Neutrophil (primary cell): Measurements from ENCODE around the gene SLC15A3.

Experiments used
- H3K27ac ChIP-seq: fragments of 200-600 bp; sonication (generic); 2 replicates; pipeline ENCODE4 v1.5.1; 2016; ENCODE audit warnings: mild to moderate bottlenecking, moderate library complexity
- H3K27me3 ChIP-seq: fragments of 200-600 bp; sonication (generic); 2 replicates; pipeline ENCODE4 v1.6.0; 2016; ENCODE audit warnings: mild to moderate bottlenecking
- H3K36me3 ChIP-seq: fragments of 200-600 bp; sonication (generic); 2 replicates; pipeline ENCODE4 v1.5.1; 2017
- H3K4me1 ChIP-seq, 2 experiments: fragments of 200-600 bp in 1 of 2; sonication (generic) in 1 of 2; 1 replicate in 1 of 2; 2 replicates in 1 of 2; pipeline versions ENCODE4 v1.5.1 to v1.6.1; 2013 to 2016; ENCODE audit warnings: low read depth in 1 of 2, low read length in 1 of 2, mild to moderate bottlenecking in 1 of 2, moderate library complexity in 1 of 2; ENCODE audit not compliant: control insufficient read depth in 1 of 2, insufficient read depth in 1 of 2
- H3K4me3 ChIP-seq, 2 experiments: fragments of 200-600 bp in 1 of 2; sonication (generic) in 1 of 2; 1 replicate in 1 of 2; 2 replicates in 1 of 2; pipeline ENCODE4 v1.5.1; 2013 to 2016; ENCODE audit warnings: low read depth in 1 of 2, low read length in 1 of 2, mild to moderate bottlenecking in 1 of 2, moderate library complexity in 1 of 2
- H3K9me3 ChIP-seq: fragments of 200-600 bp; sonication (generic); 2 replicates; pipeline ENCODE4 v1.5.1; 2016
- CTCF ChIP-seq: fragments of 200-600 bp; sonication (generic); IDR thresholded peaks from 2 replicates; pipeline ENCODE4 v1.5.1; 2016; ENCODE audit warnings: antibody characterized with exemption

The SLC15A3 gene

DNA sequence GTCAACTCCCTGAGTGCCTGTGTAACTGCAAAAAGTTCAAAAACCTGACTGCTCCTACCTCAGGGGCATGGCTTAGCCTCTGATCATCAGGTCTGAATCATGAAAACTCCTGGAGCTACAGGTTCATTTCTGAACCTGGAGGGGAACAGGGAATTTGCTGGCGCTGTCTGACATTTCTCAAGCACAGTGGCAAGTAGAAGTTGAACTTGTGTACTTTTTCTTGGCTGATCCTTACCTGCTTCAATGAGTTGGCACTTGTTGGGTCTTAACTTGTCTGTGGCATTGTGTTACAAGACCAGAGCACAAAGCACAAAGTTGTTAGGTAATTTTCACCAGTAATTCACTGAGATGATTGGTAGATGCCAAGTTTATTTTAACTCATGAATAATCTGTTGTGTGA is 34.7 kb downstream of the SLC15A3 start:
- no peak overlapping the region for H3K4me3 ChIP-seq
- peaks cover 25 to 28% of the 10 kb centered on the region in 2 experiments for H3K4me1 ChIP-seq
- no peaks in the 10 kb centered on the region for H3K9me3 ChIP-seq
- no peak for TF ChIP-seq CTCF
- H3K27ac ChIP-seq, result no peak overlapping the region
- peaks cover 30% of the 10 kb centered on the region for H3K27me3 ChIP-seq
- H3K36me3 ChIP-seq, result peaks cover 24% of the 10 kb centered on the region

- H3K27ac ChIP-seq, result no peak overlapping the region
- H3K27me3 ChIP-seq, result peaks cover 30% of the 10 kb centered on the region
- no peak for TF ChIP-seq CTCF
- H3K9me3 ChIP-seq, result no peaks in the 10 kb centered on the region
- H3K4me3 ChIP-seq, result no peak overlapping the region
- peaks cover 25 to 28% of the 10 kb centered on the region in 2 experiments for H3K4me1 ChIP-seq
- H3K36me3 ChIP-seq, result peaks cover 19% of the 10 kb centered on the region
Observed at GRCh38 chr11:60916669-60917206, 35.2 kb downstream of the SLC15A3 start.

GRCh38 chr11:60915248-60915914 is 36.6 kb downstream of the SLC15A3 start:
- Histone ChIP-seq H3K27ac (no peak overlapping the region), H3K4me3 (peak overlapping the region; percentile 85 to 93), H3K36me3 (peaks cover 5% of the 10 kb centered on the region), H3K9me3 (no peaks in the 10 kb centered on the region), H3K27me3 (peaks cover 30% of the 10 kb centered on the region), H3K4me1 (peaks cover 25 to 28% of the 10 kb centered on the region in 2 experiments)
- TF ChIP-seq CTCF, result no peak

GRCh38 chr11:60914633-60915247 is 37.2 kb downstream of the SLC15A3 start:
- Histone ChIP-seq H3K4me1 (peaks cover 25 to 28% of the 10 kb centered on the region in 2 experiments), H3K36me3 (no peaks in the 10 kb centered on the region), H3K27me3 (peaks cover 30% of the 10 kb centered on the region), H3K4me3 (peak overlapping the region; percentile 85 to 93), H3K9me3 (no peaks in the 10 kb centered on the region), H3K27ac (no peak overlapping the region)
- TF ChIP-seq CTCF, result no peak

- H3K9me3 ChIP-seq, result no peaks in the 10 kb centered on the region
- H3K36me3 ChIP-seq, result no peaks in the 10 kb centered on the region
- peaks cover 25 to 28% of the 10 kb centered on the region in 2 experiments for H3K4me1 ChIP-seq
- H3K4me3 ChIP-seq, result peak within 1 kb of the TSS; percentile 85 to 93
- H3K27ac ChIP-seq, result peak within 1 kb of the TSS; percentile 73
- H3K27me3 ChIP-seq, result peaks cover 30% of the 10 kb centered on the region
- TF ChIP-seq CTCF, result peak; percentile 14
Observed at GRCh38 chr11:60913793-60914632, 38.0 kb downstream of the SLC15A3 start, which contains the start of gene TMEM109. TSS of gene TMEM109 (plus strand) at chr11:60914158. CDS start at chr11:60919694, 5,536 bp downstream.
